Neuronal stem cell (in vitro differentiated cells): ENCODE results near the gene THAP4.
"Not testable (repeated sequence)": the region's sequence is repeated elsewhere in the genome, so short reads cannot be mapped to it uniquely, and the experiment has no call there.

ENCODE experiments used
- DNase-seq: peaks from one replicate; pipeline ENCODE4 v3.0.0-alpha.2; 2013; ENCODE audit warnings: low spot score
- H2AFZ ChIP-seq: one replicate; pipeline ENCODE4 v1.6.1; 2013; ENCODE audit warnings: mild to moderate bottlenecking, low read length, inconsistent platforms
- H2AK5ac ChIP-seq: 2 replicates; pipeline ENCODE4 v1.6.1; 2013; ENCODE audit warnings: low read depth, mild to moderate bottlenecking, inconsistent platforms, low read length, moderate library complexity, mixed read lengths
- H2BK120ac ChIP-seq: 2 replicates; pipeline ENCODE4 v1.6.1; 2013; ENCODE audit warnings: low read depth, mild to moderate bottlenecking, inconsistent platforms, low read length, moderate library complexity, mixed read lengths
- H2BK12ac ChIP-seq: one replicate; pipeline ENCODE4 v1.6.1; 2013; ENCODE audit warnings: low read length, inconsistent platforms
- H2BK15ac ChIP-seq: 2 replicates; pipeline ENCODE4 v1.6.1; 2013; ENCODE audit warnings: mild to moderate bottlenecking, low read length, inconsistent platforms, mixed read lengths
- H2BK5ac ChIP-seq: one replicate; pipeline ENCODE4 v1.6.1; 2013; ENCODE audit warnings: inconsistent platforms, mild to moderate bottlenecking, low read length, moderate library complexity
- H3K14ac ChIP-seq: one replicate; pipeline ENCODE4 v1.6.1; 2013; ENCODE audit warnings: low read length, inconsistent platforms
- H3K18ac ChIP-seq: 2 replicates; pipeline ENCODE4 v1.6.1; 2013; ENCODE audit warnings: low read length, inconsistent platforms
- H3K23ac ChIP-seq: 2 replicates; pipeline ENCODE4 v1.6.1; 2013; ENCODE audit warnings: low read depth, mild to moderate bottlenecking, mixed read lengths, low read length, inconsistent platforms; ENCODE audit not compliant: poor library complexity
- H3K27ac ChIP-seq: replicated peaks from 3 replicates; pipeline ENCODE4 v1.5.1; 2013; ENCODE audit warnings: low read length, inconsistent platforms
- H3K27me3 ChIP-seq, 3 experiments: 2 replicates each; pipeline ENCODE4 v1.6.1; 2013; ENCODE audit warnings: low read length in 3 of 3, mild to moderate bottlenecking in 2 of 3, inconsistent platforms in 1 of 3, low read depth in 1 of 3, mixed read lengths in 1 of 3, moderate library complexity in 1 of 3; ENCODE audit not compliant: control insufficient read depth in 3 of 3, insufficient read depth in 3 of 3
- H3K36me3 ChIP-seq, 2 donors: replicated peaks in 1 of 2; 2 replicates each; pipeline ENCODE4 v1.6.1; 2013; ENCODE audit warnings: low read length in 2 of 2; ENCODE audit not compliant: control insufficient read depth in 2 of 2, insufficient read depth in 2 of 2
- H3K4ac ChIP-seq: 2 replicates; pipeline ENCODE4 v1.6.1; 2013; ENCODE audit warnings: inconsistent platforms, mild to moderate bottlenecking, low read length, moderate library complexity
- H3K4me1 ChIP-seq, 2 donors: 1 replicate in 1 of 2; 2 replicates in 1 of 2; pipeline ENCODE4 v1.6.1; 2013; ENCODE audit warnings: low read length in 2 of 2, low read depth in 1 of 2; ENCODE audit not compliant: control insufficient read depth in 2 of 2, insufficient read depth in 1 of 2
- H3K4me2 ChIP-seq: one replicate; pipeline ENCODE4 v1.6.1; 2013; ENCODE audit warnings: mild to moderate bottlenecking, low read length, inconsistent platforms; ENCODE audit not compliant: insufficient read depth, poor library complexity, severe bottlenecking
- H3K4me3 ChIP-seq, 2 donors: 2 replicates each; pipeline ENCODE4 v1.5.1; 2013; ENCODE audit warnings: low read length in 2 of 2, mild to moderate bottlenecking in 2 of 2, inconsistent platforms in 1 of 2, moderate library complexity in 1 of 2
- H3K79me1 ChIP-seq: one replicate; pipeline ENCODE4 v1.6.1; 2013; ENCODE audit warnings: low read depth, mild to moderate bottlenecking, inconsistent platforms, low read length, moderate library complexity
- H3K9ac ChIP-seq: one replicate; pipeline ENCODE4 v1.6.1; 2013; ENCODE audit warnings: mild to moderate bottlenecking, low read depth, low read length, inconsistent platforms; ENCODE audit not compliant: poor library complexity
- H3K9me3 ChIP-seq, 2 donors: replicated peaks in 1 of 2; 2 replicates each; pipeline versions ENCODE3 to v1.6.1; 2013; ENCODE audit warnings: low read length in 2 of 2, mild to moderate bottlenecking in 2 of 2, inconsistent platforms in 1 of 2, low read depth in 1 of 2, mixed read lengths in 1 of 2, moderate library complexity in 1 of 2; ENCODE audit not compliant: control insufficient read depth in 2 of 2, insufficient read depth in 1 of 2
- H4K8ac ChIP-seq: one replicate; pipeline ENCODE4 v1.6.1; 2013; ENCODE audit warnings: low read depth, mild to moderate bottlenecking, inconsistent platforms, low read length, moderate library complexity
- H4K91ac ChIP-seq: one replicate; pipeline ENCODE4 v1.6.1; 2013; ENCODE audit warnings: low read length, low read depth, mild to moderate bottlenecking, inconsistent platforms; ENCODE audit not compliant: poor library complexity
- WGBS, 2 donors: extraction: QIAGEN DNeasy Blood & Tissue Kit; methylation state at CpG; one replicate each; pipeline ENCODE4 v1.1.7; 2013; ENCODE audit warnings: missing lambda C conversion rate in 2 of 2, mixed read lengths in 1 of 2; ENCODE audit not compliant: insufficient read length in 2 of 2, insufficient replicate concordance in 1 of 2; ENCODE audit errors: extremely low coverage in 2 of 2; 5-methylcytosine and 5-hydroxymethylcytosine counted together

THAP4 gene

DNA sequence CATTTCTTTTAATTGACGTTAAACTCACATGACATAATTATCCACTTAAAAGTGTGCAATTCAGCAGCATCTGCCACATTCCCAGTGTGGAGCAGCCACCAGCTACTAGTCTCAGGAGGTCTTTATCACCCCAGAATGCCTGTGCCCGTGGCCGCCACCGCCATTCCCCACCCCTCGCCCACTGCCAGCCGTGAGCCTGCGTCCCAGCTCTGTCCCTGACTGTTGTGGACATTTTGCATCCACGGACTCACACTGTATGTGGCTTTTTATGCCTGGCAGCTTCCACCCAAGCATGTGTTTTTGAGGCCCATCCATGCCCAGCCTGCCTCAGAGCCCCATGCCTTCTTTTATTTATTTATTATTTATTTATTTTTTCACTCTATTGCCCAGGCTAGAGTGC lies 69.2 kb downstream of the THAP4 start:
- DNase-seq = no peak
- Histone ChIP-seq H3K27ac (no peak overlapping the region), H2AFZ (no peak overlapping the region), H2BK15ac (no peak overlapping the region), H3K4me1 (peaks cover 2 to 4% of the 10 kb centered on the region in 2 donors), H3K4ac (no peak overlapping the region), H4K91ac (no peak overlapping the region), H2BK12ac (no peak overlapping the region), H3K9me3 (no peaks in the 10 kb centered on the region), H2AK5ac (no peak overlapping the region), H3K4me2 (no peak overlapping the region), H2BK120ac (no peak overlapping the region), H3K9ac (no peak overlapping the region), H3K18ac (no peak overlapping the region), H3K36me3 (no peaks in the 10 kb centered on the region), H2BK5ac (no peak overlapping the region), H3K27me3 (peaks cover 0 to 12% (median 0%) of the 10 kb centered on the region in 3 experiments), H3K23ac (no peak overlapping the region), H3K14ac (no peak overlapping the region), H4K8ac (no peak overlapping the region), H3K79me1 (peaks cover 8% of the 10 kb centered on the region), H3K4me3 (no peak overlapping the region)
- no CpG with 5 or more reads among the region's 8 CpGs for WGBS, 2 donors

DNA sequence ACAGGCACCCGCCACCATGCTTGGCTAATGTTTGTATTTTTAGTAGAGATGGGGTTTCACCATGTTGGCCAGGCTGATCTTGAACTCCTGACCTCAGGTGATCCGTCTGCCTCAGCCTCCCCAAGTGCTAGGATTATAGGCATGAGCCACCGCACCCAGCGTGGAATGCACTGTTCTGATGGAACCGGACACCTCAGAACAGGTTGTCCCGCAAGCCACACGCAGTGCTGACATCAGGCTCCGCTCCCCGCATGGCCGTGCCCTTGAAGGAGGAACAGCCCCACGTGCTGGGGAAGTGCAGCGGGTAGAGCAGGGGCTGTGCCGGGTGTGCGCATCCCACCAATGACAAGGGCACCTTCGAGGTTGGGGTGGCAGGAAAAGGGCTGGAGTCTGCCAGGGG lies 69.7 kb downstream of the THAP4 start:
- H3K9ac ChIP-seq, H3K4me1 ChIP-seq, H3K27ac ChIP-seq, H3K23ac ChIP-seq, H2AFZ ChIP-seq, H3K14ac ChIP-seq, H3K18ac ChIP-seq, H3K4me2 ChIP-seq, H3K4ac ChIP-seq, H2AK5ac ChIP-seq, H2BK120ac ChIP-seq, H2BK5ac ChIP-seq, H2BK12ac ChIP-seq, H4K8ac ChIP-seq, H3K9me3 ChIP-seq, H3K79me1 ChIP-seq, H4K91ac ChIP-seq, H3K36me3 ChIP-seq, H2BK15ac ChIP-seq, DNase-seq, H3K4me3 ChIP-seq: not testable (repeated sequence)
- peaks cover 0 to 12% (median 0%) of the 10 kb centered on the region in 3 experiments for H3K27me3 ChIP-seq
- WGBS, 2 donors = no CpG with 5 or more reads among the region's 15 CpGs

DNA sequence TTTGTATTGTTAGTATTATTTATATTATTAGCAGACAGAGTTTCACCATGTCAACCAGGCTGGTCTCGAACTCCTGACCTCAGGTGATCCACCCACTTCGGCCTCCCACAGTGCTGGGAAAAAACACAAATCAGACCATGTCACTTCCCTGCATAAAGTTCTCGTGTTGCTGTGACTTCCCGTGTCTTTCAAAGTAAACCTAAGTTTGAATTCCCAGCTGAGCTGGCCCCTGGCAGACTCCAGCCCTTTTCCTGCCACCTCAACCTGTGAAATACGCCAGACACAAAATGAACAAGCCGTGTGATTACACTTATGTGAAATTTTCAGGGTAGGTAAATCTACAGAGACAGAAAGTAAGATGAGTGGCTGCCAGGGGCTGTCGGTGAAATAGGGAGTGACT lies 70.5 kb downstream of the THAP4 start:
- DNase-seq = no peak
- Histone ChIP-seq H3K4me3 (no peak overlapping the region), H3K27me3 (peaks cover 0 to 11% (median 0%) of the 10 kb centered on the region in 3 experiments), H3K18ac (no peak overlapping the region), H3K36me3 (no peaks in the 10 kb centered on the region), H4K91ac (no peak overlapping the region), H3K4ac (no peak overlapping the region), H2BK12ac (no peak overlapping the region), H2BK5ac (no peak overlapping the region), H3K23ac (no peak overlapping the region), H3K4me2 (no peak overlapping the region), H2AK5ac (no peak overlapping the region), H2AFZ (no peak overlapping the region), H3K27ac (no peak overlapping the region), H3K4me1 (peaks cover 2 to 4% of the 10 kb centered on the region in 2 donors), H3K79me1 (peaks cover 8% of the 10 kb centered on the region), H2BK120ac (no peak overlapping the region), H2BK15ac (no peak overlapping the region), H4K8ac (no peak overlapping the region), H3K14ac (no peak overlapping the region), H3K9me3 (no peaks in the 10 kb centered on the region), H3K9ac (no peak overlapping the region)
- no CpG with 5 or more reads among the region's 7 CpGs for WGBS, 2 donors

DNA sequence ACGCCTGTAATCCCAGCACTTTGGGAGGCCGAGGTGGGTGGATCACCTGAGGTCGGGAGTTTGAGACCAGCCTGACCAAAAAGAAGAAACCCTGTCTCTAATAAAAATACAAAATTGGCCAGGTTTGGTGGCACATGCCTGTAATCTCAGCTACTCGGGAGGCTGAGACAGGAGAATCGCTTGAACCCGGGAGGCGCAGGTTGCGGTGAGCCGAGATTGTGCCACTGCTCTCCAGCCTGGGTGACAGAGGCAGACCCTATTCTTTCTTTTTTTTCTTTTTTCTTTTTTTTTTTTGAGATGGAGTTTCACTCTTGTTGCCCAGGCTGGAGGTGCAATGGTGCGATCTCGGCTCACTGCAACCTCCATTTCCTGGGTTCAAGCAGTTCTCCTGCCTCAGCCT lies 70.9 kb downstream of the THAP4 start:
- H3K4me1 ChIP-seq, H3K36me3 ChIP-seq, H3K23ac ChIP-seq, H2BK12ac ChIP-seq, H2AFZ ChIP-seq, H3K4me2 ChIP-seq, H2BK5ac ChIP-seq, H3K4me3 ChIP-seq, H2BK15ac ChIP-seq, H2BK120ac ChIP-seq, H3K79me1 ChIP-seq, H3K9me3 ChIP-seq, H3K18ac ChIP-seq, H3K27me3 ChIP-seq, H3K27ac ChIP-seq, H3K14ac ChIP-seq, H3K4ac ChIP-seq, H4K91ac ChIP-seq, H2AK5ac ChIP-seq, H4K8ac ChIP-seq, H3K9ac ChIP-seq, DNase-seq: not testable (repeated sequence)
- no CpG with 5 or more reads among the region's 11 CpGs for WGBS, 2 donors
